HCT116 (cell line): ENCODE results near the gene CPA1. TPM values are rescaled to one million over a fixed set of nuclear protein-coding genes. Genes with fewer than 3 reads are reported as not detected.

Experiments used
- ATAC-seq: fragments of 200-7000 bp; cut with Tn5 transposase; 2 replicates; pipeline ENCODE4 v1.9.1; 2020; ENCODE audit warnings: mild to moderate bottlenecking, moderate library complexity
- BruUV-seq: library from RNA; stranded (reverse); fragments of 400-500 nt; replicated peaks from 2 replicates; lab custom pipeline; 2021; lab: Mats Ljungman, UMichigan
- CTCF ChIA-PET: fragments of 300-600 bp; sonication (Branson Sonifier 250); formaldehyde crosslinking; loops from one replicate; lab custom pipeline; 2021; ENCODE audit warnings: antibody characterized with exemption; lab: Charles Lee
- POLR2A ChIA-PET: fragments of 300-600, 350-600 bp; sonication (Branson Sonifier 250); formaldehyde crosslinking; loops from one replicate; lab custom pipeline; 2021; ENCODE audit warnings: antibody characterized with exemption; lab: Charles Lee
- RAD21 ChIA-PET, 2 experiments: fragments of 300-600 bp; sonication (Branson Sonifier 250); formaldehyde crosslinking; loops; one replicate each; lab custom pipeline; 2023; ENCODE audit warnings: low total read pairs in 2 of 2; ENCODE audit not compliant: uncharacterized antibody in 2 of 2, unreplicated experiment in 2 of 2, low non-redundant PET in 1 of 2; lab: Charles Lee
- DNase-seq: peaks from one replicate; pipeline ENCODE4 v3.0.0-alpha.2; 2010; ENCODE audit warnings: low read depth, low spot score
- H2AFZ ChIP-seq: fragments of 200-600 bp; shearing (Covaris generic), sonication (generic); 2 replicates; pipeline ENCODE4 v1.6.1; 2017; ENCODE audit warnings: low read depth, mixed run types, mixed read lengths, antibody characterized with exemption, low read length; ENCODE audit not compliant: poor library complexity, severe bottlenecking
- H3K27ac ChIP-seq: 2 replicates; pipeline ENCODE4 v1.5.1; 2012; ENCODE audit warnings: low read depth, low read length
- H3K27me3 ChIP-seq: fragments of 200-600 bp; sonication (generic); 2 replicates; pipeline ENCODE4 v1.6.1; 2016; ENCODE audit warnings: mixed run types, low read length, mixed read lengths; ENCODE audit not compliant: insufficient read depth
- H3K36me3 ChIP-seq, 2 experiments: fragments of 200-500 bp in 1 of 2; fragments of 200-600 bp in 1 of 2; sonication (Bioruptor generic) in 1 of 2; sonication (generic) in 1 of 2; 2 replicates each; pipeline versions ENCODE4 v1.5.1 to v1.6.1; 2014 to 2016; ENCODE audit warnings: low read length in 2 of 2, inconsistent platforms in 1 of 2, mixed read lengths in 1 of 2, mixed run types in 1 of 2; ENCODE audit not compliant: insufficient read depth in 2 of 2, control insufficient read depth in 1 of 2
- H3K4me1 ChIP-seq, 2 experiments: fragments of 200-600 bp in 1 of 2; sonication (generic) in 1 of 2; 2 replicates each; pipeline versions ENCODE4 v1.5.1 to v1.6.1; 2012 to 2017; ENCODE audit warnings: low read length in 2 of 2, inconsistent platforms in 1 of 2, mild to moderate bottlenecking in 1 of 2, mixed read lengths in 1 of 2, mixed run types in 1 of 2, moderate library complexity in 1 of 2; ENCODE audit not compliant: insufficient read depth in 2 of 2, control insufficient read depth in 1 of 2
- H3K4me2 ChIP-seq: fragments of 200-600 bp; sonication (generic); 2 replicates; pipeline ENCODE4 v1.6.1; 2017; ENCODE audit warnings: mixed run types, low read length, mixed read lengths
- H3K4me3 ChIP-seq, 2 experiments: fragments of 200-600 bp in 1 of 2; sonication (generic) in 1 of 2; replicated peaks in 1 of 2; 2 replicates each; pipeline ENCODE4 v1.5.1; 2011 to 2016; ENCODE audit warnings: low read length in 2 of 2, control low read depth in 1 of 2, low read depth in 1 of 2, mild to moderate bottlenecking in 1 of 2, mixed read lengths in 1 of 2, mixed run types in 1 of 2
- H3K79me2 ChIP-seq: fragments of 200-600 bp; sonication (generic); 2 replicates; pipeline ENCODE4 v1.6.1; 2017; ENCODE audit warnings: mild to moderate bottlenecking, mixed run types, low read length, moderate library complexity, mixed read lengths; ENCODE audit not compliant: insufficient read depth
- H3K9ac ChIP-seq: fragments of 200-600 bp; sonication (generic); 2 replicates; pipeline ENCODE4 v1.6.1; 2016; ENCODE audit warnings: low read length, mixed read lengths
- H3K9me2 ChIP-seq: fragments of 200-600 bp; sonication (generic), shearing (Covaris generic); 2 replicates; pipeline ENCODE4 v1.6.1; 2017; ENCODE audit warnings: mixed run types, mild to moderate bottlenecking, moderate library complexity; ENCODE audit not compliant: insufficient read depth
- H3K9me3 ChIP-seq, 2 experiments: fragments of 200-500 bp in 1 of 2; fragments of 200-600 bp in 1 of 2; sonication (Bioruptor generic) in 1 of 2; sonication (generic) in 1 of 2; 2 replicates each; pipeline ENCODE4 v1.6.1; 2014 to 2017; ENCODE audit warnings: low read length in 2 of 2, mixed read lengths in 2 of 2, inconsistent platforms in 1 of 2, low read depth in 1 of 2, mild to moderate bottlenecking in 1 of 2, mixed run types in 1 of 2, moderate library complexity in 1 of 2; ENCODE audit not compliant: control insufficient read depth in 1 of 2, insufficient read depth in 1 of 2
- H4K20me1 ChIP-seq: fragments of 200-600 bp; sonication (generic), shearing (Covaris generic); 2 replicates; pipeline ENCODE4 v1.6.1; 2017; ENCODE audit warnings: mixed run types, mild to moderate bottlenecking, moderate library complexity; ENCODE audit not compliant: insufficient read depth
- ATF3 ChIP-seq: IDR thresholded peaks from 2 replicates; pipeline ENCODE4 v1.6.1; 2012
- CBX3 ChIP-seq: IDR thresholded peaks from 2 replicates; pipeline ENCODE4 v1.6.1; 2012; ENCODE audit warnings: low read depth
- CEBPB ChIP-seq: IDR thresholded peaks from 2 replicates; pipeline ENCODE4 v1.6.1; 2012; ENCODE audit warnings: low read depth
- CTCF ChIP-seq, 3 experiments: fragments of 200-600 bp in 1 of 3; sonication (generic) in 1 of 3; IDR thresholded peaks in 2 of 3; conservative IDR thresholded peaks in 1 of 3; 2 replicates each; pipeline ENCODE4 v1.5.1; 2012 to 2017; ENCODE audit warnings: low read depth in 2 of 3, low read length in 2 of 3, antibody characterized with exemption in 1 of 3, borderline replicate concordance in 1 of 3, control low read depth in 1 of 3, mild to moderate bottlenecking in 1 of 3, mixed read lengths in 1 of 3, mixed run types in 1 of 3, moderate library complexity in 1 of 3; ENCODE audit not compliant: insufficient read depth in 1 of 3
- EGR1 ChIP-seq: IDR thresholded peaks from 2 replicates; pipeline ENCODE4 v1.6.1; 2012; ENCODE audit warnings: low read depth
- EZH2phosphoT487 ChIP-seq: fragments of 200-600 bp; IDR thresholded peaks from 2 replicates; pipeline ENCODE4 v1.6.1; 2018; ENCODE audit warnings: antibody characterized with exemption, borderline replicate concordance
- MAX ChIP-seq: IDR thresholded peaks from 2 replicates; pipeline ENCODE4 v1.6.1; 2012
- POLR2AphosphoS5 ChIP-seq: IDR thresholded peaks from 2 replicates; pipeline ENCODE4 v1.6.1; 2011; ENCODE audit warnings: mild to moderate bottlenecking, low read depth, low read length, moderate library complexity
- RAD21 ChIP-seq: IDR thresholded peaks from 2 replicates; pipeline ENCODE4 v1.6.1; 2012; ENCODE audit warnings: low read depth, mild to moderate bottlenecking
- REST ChIP-seq: IDR thresholded peaks from 2 replicates; pipeline ENCODE4 v1.6.1; 2012; ENCODE audit warnings: low read depth
- SP1 ChIP-seq: IDR thresholded peaks from 2 replicates; pipeline ENCODE4 v1.6.1; 2012; ENCODE audit warnings: low read depth
- ZFX ChIP-seq: fragments of 450-650 bp; IDR thresholded peaks from 2 replicates; pipeline ENCODE4 v1.6.1; 2017
- ZNF274 ChIP-seq: fragments of 200-500 bp; sonication (Bioruptor generic); IDR thresholded peaks from 2 replicates; pipeline ENCODE4 v1.6.1; 2014; ENCODE audit warnings: mild to moderate bottlenecking, low read depth, low read length, inconsistent platforms
- intact Hi-C: fragments of 100-400 bp; cut with micrococcal nuclease; formaldehyde crosslinking; loops from 2 replicates; pipeline ENCODE4 v1.10.0; 2022
- total RNA-seq: library from RNA; stranded (reverse); gene quantifications from one replicate; pipeline ENCODE4 v1.2.1, GENCODE V29; 2021; ENCODE audit not compliant: unreplicated experiment

Gene CPA1
- total RNA-seq, 1 experiment from 2014 or later, result 11.9 TPM

- no peak for DNase-seq
- ChIA-PET RAD21 (no interaction called here), POLR2A (no interaction called here), CTCF (no interaction called here)
- no TSS peak for BruUV-seq
- H3K9me2 ChIP-seq, result no peaks in the 10 kb centered on the region
- H3K79me2 ChIP-seq, result no peaks in the 10 kb centered on the region
- no peaks in the 10 kb centered on the region for H3K27me3 ChIP-seq
- no peaks in the 10 kb centered on the region for H3K9me3 ChIP-seq
- no peak overlapping the region for H3K27ac ChIP-seq
- H2AFZ ChIP-seq, result no peak overlapping the region
- H3K4me2 ChIP-seq, result no peak overlapping the region
- H3K36me3 ChIP-seq, result no peaks in the 10 kb centered on the region
- H3K9ac ChIP-seq, result no peak overlapping the region
- TF ChIP-seq ATF3 (no peak), REST (no peak), CTCF (IDR thresholded peaks at IDR 0.05 in 2 of 3, conservative IDR thresholded peaks at IDR 0.05 in 1 of 3; ENCODE audit: borderline replicate concordance in 1 of 3, insufficient read depth in 1 of 3, low read depth in 2 of 3, low read length in 2 of 3) (no peak), RAD21 (no peak), MAX (no peak), ZNF274 (no peak), CBX3 (no peak), SP1 (no peak), ZFX (no peak), EZH2phosphoT487 (no peak), EGR1 (no peak), POLR2AphosphoS5 (no peak), CEBPB (no peak)
- no peaks in the 10 kb centered on the region for H4K20me1 ChIP-seq
- ATAC-seq, result no peak
- no peak overlapping the region for H3K4me3 ChIP-seq
- no peaks in the 10 kb centered on the region for H3K4me1 ChIP-seq
- intact Hi-C loops, result no loop called here
Measured at GRCh38 chr7:130346177-130346905, 34.0 kb upstream of the CPA1 start.
